ENCODE data around the gene TBC1D9B. TPM values are rescaled to one million over a fixed set of nuclear protein-coding genes. Genes with fewer than 3 reads are reported as not detected.

TBC1D9B gene
- total and polyA plus RNA-seq, 2 of the 13 experiments (the other 11 are each of a cell fraction or from before 2014, with no cell fraction given), result 35.0 to 50.0 TPM

- TF ChIP-seq YEATS2 (CRISPR knock-in tag; IDR thresholded peaks at IDR 0.05; ENCODE audit: borderline replicate concordance), result no peak
- no peak for TF ChIP-seq SATB2 (CRISPR knock-in tag; IDR thresholded peaks at IDR 0.05)
- no peak for TF ChIP-seq ZNF362 (CRISPR knock-in tag; IDR thresholded peaks at IDR 0.05; ENCODE audit: borderline replicate concordance)
- no peak for TF ChIP-seq NCOA5 (CRISPR knock-in tag; IDR thresholded peaks at IDR 0.05)
- TF ChIP-seq ZBTB38 (CRISPR knock-in tag; IDR thresholded peaks at IDR 0.05), result no peak
- no peak for TF ChIP-seq ZNF337 (CRISPR knock-in tag; IDR thresholded peaks at IDR 0.05; ENCODE audit: borderline replicate concordance, low read depth)
- TF ChIP-seq ZNF446 (CRISPR knock-in tag; IDR thresholded peaks at IDR 0.05), result no peak
These were observed 31.1 kb downstream of the TBC1D9B start (continued) for GRCh38 chr5:179876610-179876952.

- Histone ChIP-seq H2AFZ (ENCODE audit: low read length) (no peak overlapping the region), H3K36me3 (replicated peaks in 1 of 2; ENCODE audit: control insufficient read depth in 1 of 2, insufficient read depth in 2 of 2, low read length in 2 of 2) (peaks cover 21 to 52% of the 10 kb centered on the region in 2 experiments; a peak in 4 of 5 replicates), H3K4me2 (ENCODE audit: low read depth, low read length) (no peak overlapping the region), H3K4me1 (ENCODE audit: insufficient read depth, low read length) (no peaks in the 10 kb centered on the region), H4K20me1 (ENCODE audit: insufficient read depth, low read length) (no peaks in the 10 kb centered on the region), H3K27ac (ENCODE audit: extremely low read length, insufficient read depth, low read length) (no peak overlapping the region), H3K9ac (ENCODE audit: insufficient read depth, low read depth, low read length) (no peak overlapping the region), H3K9me3 (ENCODE audit: low read length) (no peaks in the 10 kb centered on the region), H3K79me2 (ENCODE audit: insufficient read depth, low read length) (no peaks in the 10 kb centered on the region), H3K27me3 (ENCODE audit: control insufficient read depth in 1 of 2, insufficient read depth in 2 of 2, low read length in 2 of 2) (no peaks in the 10 kb centered on the region), H3K4me3 (replicated peaks in 1 of 3; ENCODE audit: insufficient read depth in 1 of 3, low read depth in 2 of 3, low read length in 3 of 3) (no peak overlapping the region)
- TF ChIP-seq GZF1 (CRISPR knock-in tag; IDR thresholded peaks at IDR 0.05) (no peak), HNF1B (CRISPR knock-in tag; IDR thresholded peaks at IDR 0.05) (no peak), RFX1 (IDR thresholded peaks at IDR 0.05) (no peak), SNRNP70 (IDR thresholded peaks at IDR 0.05; ENCODE audit: low read depth, low read length) (no peak), STAT5B (CRISPR knock-in tag; IDR thresholded peaks at IDR 0.05) (no peak), NFE2L2 (IDR thresholded peaks at IDR 0.05; ENCODE audit: low read length) (no peak), ZNF7 (CRISPR knock-in tag; IDR thresholded peaks at IDR 0.05) (no peak), THAP8 (CRISPR knock-in tag; IDR thresholded peaks at IDR 0.05; ENCODE audit: borderline replicate concordance) (no peak), CHD4 (IDR thresholded peaks at IDR 0.05; ENCODE audit: borderline replicate concordance, low read length) (no peak), GTF2F1 (IDR thresholded peaks at IDR 0.05; ENCODE audit: low read length) (no peak), PLRG1 (conservative IDR thresholded peaks at IDR 0.05) (no peak)
- 99% methylated on average over 10 of the region's 16 CpGs for WGBS (ENCODE audit: low lambda C conversion rate)
- FAIRE-seq, result no peak
- ATAC-seq, result no peak
- intact Hi-C loops (cut with micrococcal nuclease; ENCODE audit: unreplicated experiment), result no loop called here
- ChIA-PET POLR2A (no interaction called here), CTCF (ENCODE audit: low intra/inter-chr PET ratio, low total read pairs) (no interaction called here)
- TSS peak; percentile 19 for BruUV-seq (replicated peaks)
- in situ Hi-C loops (cut with HindIII; ENCODE audit: extremely low pct_ligation_motif_present, low pct_unique_long_range_greater_than_20kb), result no loop called here
- no peak for DNase-seq (ENCODE audit: low spot score)
These were observed 31.7 kb downstream of the TBC1D9B start for GRCh38 chr5:179875741-179876609.

All from HepG2 (cell line).